IMR-90 (cell line): ENCODE data around the gene KLF9. TPM values are rescaled to one million over a fixed set of nuclear protein-coding genes. Genes with fewer than 3 reads are reported as not detected.

Source experiments
- ATAC-seq: fragments of 200-7000 bp; cut with Tn5 transposase; 2 replicates; pipeline ENCODE4 v1.9.1; 2020; ENCODE audit warnings: low read depth, mild to moderate bottlenecking, moderate library complexity
- BruUV-seq: library from RNA; stranded (reverse); fragments of 400-500 nt; replicated peaks from 2 replicates; lab custom pipeline; 2021; lab: Mats Ljungman, UMichigan
- CTCF ChIA-PET: fragments of 300-600 bp; formaldehyde crosslinking; extraction: SDS; loops from one replicate; lab custom pipeline; 2021; ENCODE audit warnings: antibody characterized with exemption; lab: Yijun Ruan, JAX
- POLR2A ChIA-PET: fragments of 300-600 bp; sonication (Branson Sonifier 250); formaldehyde crosslinking; loops from one replicate; lab custom pipeline; 2022; ENCODE audit warnings: antibody characterized with exemption; ENCODE audit not compliant: unreplicated experiment; lab: Charles Lee
- DNase-seq: peaks from one replicate; pipeline ENCODE4 v3.0.0; 2013
- H2AFZ ChIP-seq: replicated peaks from 2 replicates; pipeline ENCODE3; 2013; ENCODE audit warnings: low read length, mild to moderate bottlenecking; ENCODE audit not compliant: poor library complexity
- H2AK5ac ChIP-seq: 2 replicates; pipeline ENCODE4 v1.6.1; 2013; ENCODE audit warnings: low read depth, low read length, inconsistent platforms
- H2AK9ac ChIP-seq: replicated peaks from 2 replicates; pipeline ENCODE3; 2013; ENCODE audit warnings: mild to moderate bottlenecking, low read depth, low read length, moderate library complexity; ENCODE audit not compliant: poor library complexity
- H2BK120ac ChIP-seq: 2 replicates; pipeline ENCODE4 v1.6.1; 2013; ENCODE audit warnings: low read depth, low read length, inconsistent platforms
- H2BK15ac ChIP-seq: 3 replicates; pipeline ENCODE4 v1.6.1; 2013; ENCODE audit warnings: low read depth, low read length, inconsistent platforms
- H2BK20ac ChIP-seq: 2 replicates; pipeline ENCODE4 v1.6.1; 2013; ENCODE audit warnings: low read depth, mild to moderate bottlenecking, inconsistent platforms, low read length, moderate library complexity
- H2BK5ac ChIP-seq: 2 replicates; pipeline ENCODE4 v1.6.1; 2013; ENCODE audit warnings: mild to moderate bottlenecking, low read depth, low read length, inconsistent platforms; ENCODE audit not compliant: poor library complexity, severe bottlenecking
- H3K14ac ChIP-seq: replicated peaks from 2 replicates; pipeline ENCODE4 v1.6.1; 2013; ENCODE audit warnings: low read depth, low read length, inconsistent platforms
- H3K18ac ChIP-seq: 2 replicates; pipeline ENCODE4 v1.6.1; 2013; ENCODE audit warnings: low read depth, low read length, control low read depth
- H3K23ac ChIP-seq: 2 replicates; pipeline ENCODE4 v1.6.1; 2013; ENCODE audit warnings: low read depth, low read length, inconsistent platforms
- H3K27ac ChIP-seq: 2 replicates; pipeline ENCODE4 v1.5.1; 2013; ENCODE audit warnings: mild to moderate bottlenecking, control low read depth, low read length; ENCODE audit not compliant: insufficient read depth
- H3K27me3 ChIP-seq: 2 replicates; pipeline ENCODE4 v1.6.1; 2013; ENCODE audit warnings: low read length; ENCODE audit not compliant: control insufficient read depth, insufficient read depth
- H3K36me3 ChIP-seq: 2 replicates; pipeline ENCODE4 v1.6.1; 2013; ENCODE audit warnings: low read length, mixed read lengths; ENCODE audit not compliant: control insufficient read depth, insufficient read depth
- H3K4ac ChIP-seq: 2 replicates; pipeline ENCODE4 v1.6.1; 2013; ENCODE audit warnings: low read depth, low read length, inconsistent platforms
- H3K4me1 ChIP-seq: 2 replicates; pipeline ENCODE4 v1.6.1; 2013; ENCODE audit warnings: low read length, mixed read lengths; ENCODE audit not compliant: control insufficient read depth, insufficient read depth
- H3K4me2 ChIP-seq: 2 replicates; pipeline ENCODE4 v1.6.1; 2013; ENCODE audit warnings: low read depth, mild to moderate bottlenecking, control low read depth, low read length, moderate library complexity
- H3K4me3 ChIP-seq: 2 replicates; pipeline ENCODE4 v1.5.1; 2013; ENCODE audit warnings: low read depth, mild to moderate bottlenecking, control low read depth, low read length, moderate library complexity; ENCODE audit not compliant: insufficient read depth
- H3K56ac ChIP-seq: 2 replicates; pipeline ENCODE4 v1.6.1; 2013; ENCODE audit warnings: low read length, inconsistent platforms; ENCODE audit not compliant: insufficient read depth; ENCODE audit errors: extremely low read depth
- H3K79me1 ChIP-seq, 2 experiments: 2 replicates each; pipeline ENCODE4 v1.6.1; 2013; ENCODE audit warnings: low read length in 2 of 2, inconsistent platforms in 1 of 2, low read depth in 1 of 2
- H3K9ac ChIP-seq: 2 replicates; pipeline ENCODE4 v1.6.1; 2013; ENCODE audit warnings: low read depth, low read length, control low read depth
- H3K9me1 ChIP-seq: 2 replicates; pipeline ENCODE4 v1.6.1; 2013; ENCODE audit warnings: low read length, inconsistent platforms; ENCODE audit not compliant: insufficient read depth
- H3K9me3 ChIP-seq: 2 replicates; pipeline ENCODE4 v1.6.1; 2013; ENCODE audit warnings: low read length; ENCODE audit not compliant: control insufficient read depth, insufficient read depth
- H4K20me1 ChIP-seq: 2 replicates; pipeline ENCODE4 v1.6.1; 2013; ENCODE audit warnings: low read length, inconsistent platforms; ENCODE audit not compliant: insufficient read depth
- H4K5ac ChIP-seq: 2 replicates; pipeline ENCODE4 v1.6.1; 2013; ENCODE audit warnings: mild to moderate bottlenecking, low read depth, low read length, control low read depth
- H4K8ac ChIP-seq, 2 experiments: 2 replicates each; pipeline ENCODE4 v1.6.1; 2013; ENCODE audit warnings: low read depth in 2 of 2, low read length in 2 of 2, control low read depth in 1 of 2, inconsistent platforms in 1 of 2
- H4K91ac ChIP-seq: 2 replicates; pipeline ENCODE4 v1.6.1; 2013; ENCODE audit warnings: low read depth, low read length, inconsistent platforms; ENCODE audit not compliant: insufficient read depth
- CEBPB ChIP-seq: IDR thresholded peaks from 2 replicates; pipeline ENCODE4 v1.6.1; 2012; ENCODE audit warnings: low read depth, low read length, improper control_type of control experiment
- CHD1 ChIP-seq: IDR thresholded peaks from 2 replicates; pipeline ENCODE4 v1.6.1; 2012; ENCODE audit warnings: low read depth, low read length, improper control_type of control experiment
- ELK1 ChIP-seq: fragments of 150-350 bp; IDR thresholded peaks from 2 replicates; pipeline ENCODE4 v1.6.1; 2016; ENCODE audit warnings: low read depth, mild to moderate bottlenecking, low read length, moderate library complexity, borderline replicate concordance
- FOS ChIP-seq: fragments of 150-350 bp; IDR thresholded peaks from 2 replicates; pipeline ENCODE4 v1.6.1; 2016; ENCODE audit warnings: low read depth, low read length
- MAZ ChIP-seq: IDR thresholded peaks from 2 replicates; pipeline ENCODE4 v1.6.1; 2012; ENCODE audit warnings: low read depth, mild to moderate bottlenecking, low read length, improper control_type of control experiment, moderate library complexity, borderline replicate concordance
- MXI1 ChIP-seq: IDR thresholded peaks from 2 replicates; pipeline ENCODE4 v1.6.1; 2012; ENCODE audit warnings: low read depth, mild to moderate bottlenecking, low read length, moderate library complexity, borderline replicate concordance
- POLR2A ChIP-seq: IDR thresholded peaks from 2 replicates; pipeline ENCODE4 v1.6.1; 2012; ENCODE audit warnings: mild to moderate bottlenecking, low read depth, low read length
- RFX5 ChIP-seq: IDR thresholded peaks from 2 replicates; pipeline ENCODE4 v1.8.0; 2012; ENCODE audit warnings: low read depth, mild to moderate bottlenecking, low read length, moderate library complexity
- USF2 ChIP-seq: fragments of 150-350 bp; IDR thresholded peaks from 2 replicates; pipeline ENCODE4 v1.6.1; 2017; ENCODE audit warnings: mild to moderate bottlenecking, antibody characterized with exemption, low read length, low read depth
- WGBS, 2 experiments: methylation state at CpG; one replicate each; pipeline versions ENCODE4 v1.1.5 to v1.1.7; 2013; ENCODE audit warnings: missing lambda C conversion rate in 2 of 2; ENCODE audit not compliant: insufficient read length in 1 of 2; ENCODE audit errors: extremely low coverage in 2 of 2; 5-methylcytosine and 5-hydroxymethylcytosine counted together
- dilution Hi-C: fragments of 300-500 bp; cut with HindIII; formaldehyde crosslinking; loops from one replicate; pipeline ENCODE4 v1.14.3; 2018; ENCODE audit warnings: low sequenced_read_pairs; ENCODE audit not compliant: unreplicated experiment
- in situ Hi-C: fragments of 300-500 bp; cut with MboI; formaldehyde crosslinking; loops from 3 replicates; pipeline ENCODE4 v1.14.3; 2019; ENCODE audit warnings: low sequenced_read_pairs, inconsistent platforms, mixed read lengths
- intact Hi-C: fragments of 100-400 bp; cut with micrococcal nuclease; formaldehyde crosslinking; loops from 2 replicates; pipeline ENCODE4 v1.10.0; 2022
- polyA plus RNA-seq, 3 experiments: library from polyadenylated mRNA; depleted of rRNA; stranded (reverse); fragments of >200 nt; gene quantifications; 2 replicates each; pipeline ENCODE4 v1.2.3, GENCODE V29; 2012; ENCODE audit warnings: low replicate concordance in 1 of 3
- total RNA-seq: library from RNA; depleted of rRNA; stranded (reverse); fragments of >200 nt; gene quantifications from 2 replicates; pipeline ENCODE4 v1.2.3, GENCODE V29; 2012

KLF9 gene
- total and polyA plus RNA-seq, 2 of the 4 experiments (the other 2 are of a cell fraction), result 4.1 to 7.5 TPM

DNA sequence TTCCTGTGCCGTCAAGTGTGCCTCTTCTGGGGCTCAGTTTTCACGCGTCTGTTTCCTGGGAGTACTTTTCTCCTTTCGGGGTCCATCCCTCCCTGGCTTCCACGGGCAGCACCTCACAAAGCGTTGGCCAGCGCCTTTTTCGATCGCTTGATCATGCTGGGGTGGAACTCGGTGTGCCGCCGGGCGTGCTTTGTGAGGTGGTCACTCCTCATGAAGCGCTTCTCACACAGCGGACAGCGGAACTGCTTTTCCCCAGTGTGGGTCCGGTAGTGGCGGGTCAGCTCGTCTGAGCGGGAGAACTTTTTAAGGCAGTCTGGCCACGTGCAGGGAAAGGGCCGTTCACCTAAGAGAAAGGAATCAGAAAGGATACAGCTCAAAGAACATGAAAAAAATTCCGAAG is 26.8 kb downstream of the KLF9 start:
- Histone ChIP-seq H3K14ac (no peak overlapping the region), H3K23ac (no peak overlapping the region), H3K79me1 (peaks cover 26 to 64% of the 10 kb centered on the region in 2 experiments), H2BK20ac (no peak overlapping the region), H2BK120ac (no peak overlapping the region), H2BK15ac (no peak overlapping the region), H4K5ac (no peak overlapping the region), H2AFZ (no peak overlapping the region), H3K18ac (no peak overlapping the region), H2BK5ac (no peak overlapping the region), H3K4ac (no peak overlapping the region), H3K9ac (no peak overlapping the region), H3K27ac (no peak overlapping the region), H3K27me3 (no peaks in the 10 kb centered on the region), H3K4me3 (no peak overlapping the region), H3K4me1 (peaks cover 12% of the 10 kb centered on the region), H3K56ac (no peak overlapping the region), H3K36me3 (peaks cover 22% of the 10 kb centered on the region), H4K8ac (no peak overlapping the region), H4K91ac (no peak overlapping the region), H3K9me3 (no peaks in the 10 kb centered on the region), H2AK5ac (no peak overlapping the region), H4K20me1 (peaks cover 56% of the 10 kb centered on the region), H3K9me1 (peaks cover 23% of the 10 kb centered on the region), H2AK9ac (no peak overlapping the region), H3K4me2 (no peak overlapping the region)
- no peak for TF ChIP-seq MAZ
- TF ChIP-seq FOS, result no peak
- no peak for TF ChIP-seq CHD1
- no peak for TF ChIP-seq MXI1
- no peak for TF ChIP-seq RFX5
- TF ChIP-seq POLR2A, result no peak
- no peak for TF ChIP-seq USF2
- TF ChIP-seq CEBPB, result no peak
- TF ChIP-seq ELK1, result no peak
- no TSS peak for BruUV-seq
- WGBS, 2 experiments, result 85% methylated on average over 17 of the region's 23 CpGs; no CpG with 5 or more reads in 1 of the 2 experiments
- in situ Hi-C loops (no loop called here), dilution Hi-C loops (no loop called here), intact Hi-C loops (no loop called here)
- DNase-seq (no peak), ATAC-seq (no peak)
- POLR2A ChIA-PET, result no interaction called here
- CTCF ChIA-PET, result no interaction called here
